ENCODE results near the gene TMEM184B. TPM values are rescaled to one million over a fixed set of nuclear protein-coding genes. Genes with fewer than 3 reads are reported as not detected.

The TMEM184B gene
- polyA plus RNA-seq, 2 of the 4 experiments (the other 2 are of a cell fraction): 22.2 to 36.8 TPM

DNA sequence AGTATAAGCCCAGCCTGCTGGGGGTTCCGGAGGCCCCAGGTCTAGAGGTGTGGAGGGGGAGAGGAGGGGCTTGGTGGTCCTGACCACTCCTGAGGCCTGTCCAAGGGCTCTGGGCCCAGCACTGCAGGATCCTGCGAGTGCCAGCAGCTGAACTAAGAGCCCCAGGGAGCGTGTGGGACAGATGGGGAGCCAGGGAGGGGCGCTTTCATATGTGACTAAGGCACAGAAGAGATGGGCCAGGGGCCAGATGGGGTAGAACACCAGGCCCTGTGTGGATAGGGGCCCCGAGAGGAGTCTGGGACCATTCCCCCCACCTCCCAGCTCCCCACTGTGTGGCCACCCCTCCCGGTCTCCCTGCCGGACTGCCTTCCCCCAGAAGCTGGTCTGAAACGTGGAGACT, 52.6 kb downstream of the TMEM184B start:
- WGBS (ENCODE audit: missing lambda C conversion rate): 77% methylated on average over 6 of the region's 8 CpGs
- Histone ChIP-seq H3K4me3 (no peak overlapping the region), H3K4me2 (no peak overlapping the region), H3K27ac (peak overlapping the region; percentile 80 to 95), H3K9me3 (no peaks in the 10 kb centered on the region), H3K4me1 (peaks cover 63% of the 10 kb centered on the region)
- ATAC-seq (no peak), DNase-seq (ENCODE audit: low read depth in 1 of 2, low spot score in 1 of 2) (no peak), FAIRE-seq (no peak)
- ChIA-PET POLR2A (interaction anchor here (1.9 kb wide), 1 partner anchor 8 kb away, joined by 7 read pairs; no protein-coding TSS in a partner anchor), CTCF (interaction anchor here (0.5 to 1.5 kb wide), 3 partner anchors 9 to 119 kb away, joined by 3 to 5 read pairs (median 3); no protein-coding TSS in a partner anchor)
- TF ChIP-seq TFCP2L1 (CRISPR knock-in tag; IDR thresholded peaks at IDR 0.05) (no peak), JUNB (IDR thresholded peaks at IDR 0.05) (no peak)

DNA sequence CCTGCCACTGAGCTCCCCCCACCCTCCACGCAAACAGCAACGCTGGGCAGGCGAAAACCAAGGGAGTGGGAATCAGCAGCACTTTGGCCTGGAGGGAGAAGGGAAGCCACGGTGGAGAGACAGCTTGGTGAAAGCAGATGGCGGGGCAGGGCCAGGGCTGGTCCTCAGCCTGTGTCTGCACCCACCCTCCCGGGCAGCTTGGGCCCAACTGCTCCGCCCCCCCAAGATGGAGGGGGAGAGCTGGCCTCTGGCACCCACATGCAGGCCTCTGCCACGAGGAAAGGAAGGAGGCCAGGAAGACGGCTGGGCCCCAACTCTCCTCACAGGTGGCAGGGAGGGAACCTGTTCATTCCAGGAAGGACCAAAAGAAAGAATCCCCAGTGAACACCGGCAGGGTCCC, 53.2 kb downstream of the TMEM184B start:
- TF ChIP-seq FOSL2 (IDR thresholded peaks at IDR 0.05) (no peak), FOSL2 (CRISPR knock-in tag; IDR thresholded peaks at IDR 0.05) (no peak), HDAC2 (IDR thresholded peaks at IDR 0.05) (no peak), SREBF2 (IDR thresholded peaks at IDR 0.05) (no peak), ZC3H11A (IDR thresholded peaks at IDR 0.05) (no peak), EHF (CRISPR knock-in tag; IDR thresholded peaks at IDR 0.05) (no peak), HOXB5 (CRISPR knock-in tag; IDR thresholded peaks at IDR 0.05) (0 out of 2 replicates have a peak, but pooled peaks have one; percentile 38), EHMT2 (IDR thresholded peaks at IDR 0.05; ENCODE audit: low read depth) (no peak), KDM1A (IDR thresholded peaks at IDR 0.05; ENCODE audit: low read depth) (no peak), ESRRA (IDR thresholded peaks at IDR 0.05; ENCODE audit: borderline replicate concordance, low read length) (no peak)
- TF ChIP-seq, protein P1, sequence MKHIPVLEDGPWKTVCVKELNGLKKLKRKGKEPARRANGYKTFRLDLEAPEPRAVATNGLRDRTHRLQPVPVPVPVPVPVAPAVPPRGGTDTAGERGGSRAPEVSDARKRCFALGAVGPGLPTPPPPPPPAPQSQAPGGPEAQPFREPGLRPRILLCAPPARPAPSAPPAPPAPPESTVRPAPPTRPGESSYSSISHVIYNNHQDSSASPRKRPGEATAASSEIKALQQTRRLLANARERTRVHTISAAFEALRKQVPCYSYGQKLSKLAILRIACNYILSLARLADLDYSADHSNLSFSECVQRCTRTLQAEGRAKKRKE (CRISPR knock-in tag; IDR thresholded peaks at IDR 0.05; ENCODE audit: low read depth): 0 out of 2 replicates have a peak, but pooled peaks have one; percentile 8
- Histone ChIP-seq H3K4me2 (peak overlapping the region; percentile 62; the same call in 2 of the 3 replicates), H3K4me3 (no peak overlapping the region), H3K27ac (peak overlapping the region; percentile 80 to 95), H3K9me3 (no peaks in the 10 kb centered on the region), H3K4me1 (peaks cover 63% of the 10 kb centered on the region)
- CTCF ChIA-PET: interaction anchor here (0.5 to 1.5 kb wide), 3 partner anchors 9 to 118 kb away, joined by 3 to 6 read pairs (median 3); no protein-coding TSS in a partner anchor
- no peak for DNase-seq (ENCODE audit: low read depth in 1 of 2, low spot score in 1 of 2)
- FAIRE-seq: no peak
- POLR2A ChIA-PET: interaction anchor here (1.9 kb wide), 1 partner anchor 9 kb away, joined by 7 read pairs; no protein-coding TSS in a partner anchor
- WGBS (ENCODE audit: missing lambda C conversion rate): 76% methylated on average over 8 of the region's 10 CpGs
- ATAC-seq: no peak; a peak in 1 of 6 replicates

DNA sequence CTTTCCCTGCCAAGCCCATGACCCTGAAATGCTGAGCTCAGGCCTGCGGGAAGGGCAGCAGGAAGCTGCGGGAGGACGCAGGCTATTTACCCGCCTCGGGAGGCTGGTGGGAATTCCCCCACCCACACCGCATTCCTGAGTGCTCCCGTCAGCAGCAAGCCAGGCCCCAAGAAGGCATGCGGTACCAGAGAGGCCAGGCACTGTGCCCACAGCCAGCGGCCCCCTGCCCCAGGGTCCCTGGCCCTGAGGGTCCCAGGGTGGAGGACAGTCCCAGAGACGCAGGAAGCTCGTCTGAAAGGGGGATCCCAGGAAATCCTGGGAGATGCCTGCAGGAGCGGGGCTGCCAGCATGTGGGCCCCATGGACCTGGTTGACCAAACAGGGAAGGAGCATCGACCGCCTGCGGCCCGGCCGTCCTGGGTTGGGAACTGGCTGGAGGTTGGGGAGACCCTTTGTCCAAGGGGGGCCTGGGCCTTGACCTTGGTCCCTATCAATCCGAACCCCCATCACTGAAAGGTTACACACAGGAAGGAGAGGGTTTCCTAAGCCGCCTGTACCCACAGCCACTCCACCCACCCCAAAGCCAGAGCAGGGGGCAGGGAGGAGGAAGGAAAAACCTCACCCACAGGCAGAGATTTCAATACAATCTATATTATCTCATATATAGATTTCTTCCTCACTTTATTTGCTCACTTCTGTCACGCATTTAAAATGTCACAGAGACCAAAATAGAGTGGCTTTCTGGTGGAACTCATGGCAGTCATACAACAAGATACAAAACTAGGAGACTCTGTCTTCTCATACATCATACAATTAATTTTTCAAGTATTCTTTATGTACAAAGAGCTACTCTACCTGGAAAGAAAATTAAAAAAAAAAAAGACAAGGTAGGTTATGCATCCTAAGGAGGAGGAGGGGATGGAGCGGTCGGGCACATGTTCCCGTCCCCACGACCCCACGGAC, 53.9 kb downstream of the TMEM184B start:
- Histone ChIP-seq H3K27ac (peak overlapping the region; percentile 80 to 95), H3K4me1 (peaks cover 63% of the 10 kb centered on the region), H3K4me3 (no peak overlapping the region), H3K9me3 (no peaks in the 10 kb centered on the region), H3K4me2 (peak overlapping the region; percentile 62)
- ChIA-PET POLR2A (interaction anchor here (1.0 to 1.9 kb wide), 2 partner anchors 10 to 37 kb away, joined by 3 to 7 read pairs; partner anchors contain the start of gene PLA2G6), CTCF (interaction anchor here (0.6 to 1.5 kb wide), 5 partner anchors 9 to 836 kb away, joined by 3 to 6 read pairs (median 3); no protein-coding TSS in a partner anchor)
- DNase-seq (ENCODE audit: low read depth in 1 of 2, low spot score in 1 of 2) (peak; percentile 59 to 87), FAIRE-seq (no peak), ATAC-seq (peak; percentile 65 to 83)
- WGBS (ENCODE audit: missing lambda C conversion rate): 46% methylated on average over 16 of the region's 25 CpGs
- TF ChIP-seq, protein P2, sequence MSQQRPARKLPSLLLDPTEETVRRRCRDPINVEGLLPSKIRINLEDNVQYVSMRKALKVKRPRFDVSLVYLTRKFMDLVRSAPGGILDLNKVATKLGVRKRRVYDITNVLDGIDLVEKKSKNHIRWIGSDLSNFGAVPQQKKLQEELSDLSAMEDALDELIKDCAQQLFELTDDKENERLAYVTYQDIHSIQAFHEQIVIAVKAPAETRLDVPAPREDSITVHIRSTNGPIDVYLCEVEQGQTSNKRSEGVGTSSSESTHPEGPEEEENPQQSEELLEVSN (IDR thresholded peaks at IDR 0.05; ENCODE audit: borderline replicate concordance, low read depth): peak; percentile 41; the same call in 1 of the 2 replicates
- TF ChIP-seq HEYL (CRISPR knock-in tag; IDR thresholded peaks at IDR 0.05) (peak; percentile 87; the same call in 1 of the 2 replicates), FOSL2 (IDR thresholded peaks at IDR 0.05) (no peak), FOSL2 (CRISPR knock-in tag; IDR thresholded peaks at IDR 0.05) (peak; percentile 80), JUNB (IDR thresholded peaks at IDR 0.05) (no peak), FOXS1 (CRISPR knock-in tag; IDR thresholded peaks at IDR 0.05) (peak; percentile 81; the same call in 1 of the 2 replicates), MAFK (IDR thresholded peaks at IDR 0.05; ENCODE audit: partially characterized antibody) (peak; percentile 87), JUN (IDR thresholded peaks at IDR 0.05) (peak in 1 of 2 experiments; percentile 26; a peak in 1 of 5 replicates), POLR2AphosphoS2 (conservative IDR thresholded peaks at IDR 0.05; ENCODE audit: low read length) (peak; percentile 87), ZSCAN20 (CRISPR knock-in tag; IDR thresholded peaks at IDR 0.05) (peak; percentile 62; the same call in 1 of the 2 replicates), EHMT2 (IDR thresholded peaks at IDR 0.05; ENCODE audit: low read depth) (no peak), HOXB13 (CRISPR knock-in tag; IDR thresholded peaks at IDR 0.05; ENCODE audit: low read depth) (peak; percentile 90; the same call in 1 of the 2 replicates), MYC (IDR thresholded peaks at IDR 0.05; ENCODE audit: borderline replicate concordance, low read length) (no peak), BHLHE40 (IDR thresholded peaks at IDR 0.05; ENCODE audit: low read depth, low read length) (no peak), TP53 (CRISPR knock-in tag; IDR thresholded peaks at IDR 0.05) (peak; percentile 89), FOSB (CRISPR knock-in tag; IDR thresholded peaks at IDR 0.05) (peak; percentile 82; the same call in 1 of the 2 replicates), EP300 (IDR thresholded peaks at IDR 0.05) (peak in 1 of 2 experiments; percentile 54; a peak in 1 of 5 replicates)
- TF ChIP-seq, protein P3, sequence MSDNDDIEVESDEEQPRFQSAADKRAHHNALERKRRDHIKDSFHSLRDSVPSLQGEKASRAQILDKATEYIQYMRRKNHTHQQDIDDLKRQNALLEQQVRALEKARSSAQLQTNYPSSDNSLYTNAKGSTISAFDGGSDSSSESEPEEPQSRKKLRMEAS (IDR thresholded peaks at IDR 0.05): peak; percentile 92
- TF ChIP-seq, protein P1 (CRISPR knock-in tag; IDR thresholded peaks at IDR 0.05; ENCODE audit: low read depth): peak; percentile 82
- TF ChIP-seq, protein P4, sequence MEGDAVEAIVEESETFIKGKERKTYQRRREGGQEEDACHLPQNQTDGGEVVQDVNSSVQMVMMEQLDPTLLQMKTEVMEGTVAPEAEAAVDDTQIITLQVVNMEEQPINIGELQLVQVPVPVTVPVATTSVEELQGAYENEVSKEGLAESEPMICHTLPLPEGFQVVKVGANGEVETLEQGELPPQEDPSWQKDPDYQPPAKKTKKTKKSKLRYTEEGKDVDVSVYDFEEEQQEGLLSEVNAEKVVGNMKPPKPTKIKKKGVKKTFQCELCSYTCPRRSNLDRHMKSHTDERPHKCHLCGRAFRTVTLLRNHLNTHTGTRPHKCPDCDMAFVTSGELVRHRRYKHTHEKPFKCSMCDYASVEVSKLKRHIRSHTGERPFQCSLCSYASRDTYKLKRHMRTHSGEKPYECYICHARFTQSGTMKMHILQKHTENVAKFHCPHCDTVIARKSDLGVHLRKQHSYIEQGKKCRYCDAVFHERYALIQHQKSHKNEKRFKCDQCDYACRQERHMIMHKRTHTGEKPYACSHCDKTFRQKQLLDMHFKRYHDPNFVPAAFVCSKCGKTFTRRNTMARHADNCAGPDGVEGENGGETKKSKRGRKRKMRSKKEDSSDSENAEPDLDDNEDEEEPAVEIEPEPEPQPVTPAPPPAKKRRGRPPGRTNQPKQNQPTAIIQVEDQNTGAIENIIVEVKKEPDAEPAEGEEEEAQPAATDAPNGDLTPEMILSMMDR (IDR thresholded peaks at IDR 0.05): no peak
